HG02798 (cell line): ENCODE data around the gene IFT172.

Experiments
- ATAC-seq: cut with Tn5 transposase; IDR thresholded peaks from one replicate; pipeline ENCODE4 v1.9.1; 2021; ENCODE audit warnings: mild to moderate bottlenecking; ENCODE audit not compliant: unreplicated experiment, poor library complexity

The IFT172 gene

DNA sequence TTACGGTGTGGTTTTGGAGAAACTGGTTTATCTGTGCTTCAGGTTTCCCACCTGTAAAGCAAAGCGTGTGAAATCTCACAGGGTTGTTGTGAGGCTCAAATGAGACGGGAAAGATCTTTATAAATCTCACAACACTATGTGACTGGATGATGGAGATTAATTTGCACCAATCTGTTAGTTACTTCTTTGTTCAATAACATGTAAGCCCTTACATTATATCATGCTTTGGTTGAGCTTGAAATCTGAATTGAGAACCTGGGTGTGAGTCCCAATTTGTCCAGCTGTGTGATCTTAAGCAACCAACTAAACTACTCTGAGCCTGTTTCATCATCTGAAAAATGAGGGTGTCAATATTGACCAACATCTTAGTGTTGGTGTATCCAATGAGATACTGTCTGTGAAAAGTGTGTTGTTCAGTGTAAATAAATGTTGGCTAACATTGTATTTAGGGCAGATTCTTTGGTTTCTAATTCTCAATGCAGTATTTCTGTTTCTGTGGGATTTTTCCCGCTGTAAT is 6.4 kb upstream of the IFT172 start:
- no peak for ATAC-seq

DNA sequence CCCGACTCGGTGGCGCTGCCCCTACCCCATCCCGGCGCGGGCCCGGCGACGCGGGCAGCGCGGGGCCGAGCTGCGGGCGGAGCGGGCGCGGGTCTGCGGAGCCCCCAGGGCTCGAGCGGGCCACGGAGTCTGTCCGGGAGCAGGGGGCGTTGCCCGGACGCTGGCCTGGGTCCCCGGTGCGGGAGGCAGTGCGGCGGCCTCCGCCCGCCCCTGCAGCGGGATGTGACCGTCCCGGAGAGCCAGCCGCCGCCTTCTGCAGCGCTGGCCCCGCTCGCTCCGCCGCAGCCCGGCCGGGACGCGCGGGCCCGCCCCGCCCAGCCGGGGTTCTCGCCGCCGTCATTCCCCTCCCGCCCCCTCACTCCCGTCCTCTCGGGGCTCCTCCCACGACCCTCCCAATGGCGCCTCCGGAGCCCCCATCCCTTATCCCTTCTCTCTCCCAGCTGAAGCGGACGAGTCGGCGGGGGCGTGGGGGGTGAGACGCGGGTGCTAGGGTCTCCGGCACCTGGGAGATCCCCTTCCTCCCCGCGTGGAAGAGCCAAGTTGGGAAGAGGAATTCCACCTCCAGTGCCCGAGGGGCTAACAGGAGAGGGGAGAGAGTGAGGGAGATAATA is 5.5 kb upstream of the IFT172 start, which contains the start of gene FNDC4:
FNDC4 (minus strand) TSS at position 257 of the 611 bp plus-strand sequence. CDS start 521 bp downstream, outside the sequence.
- ATAC-seq = no peak

DNA sequence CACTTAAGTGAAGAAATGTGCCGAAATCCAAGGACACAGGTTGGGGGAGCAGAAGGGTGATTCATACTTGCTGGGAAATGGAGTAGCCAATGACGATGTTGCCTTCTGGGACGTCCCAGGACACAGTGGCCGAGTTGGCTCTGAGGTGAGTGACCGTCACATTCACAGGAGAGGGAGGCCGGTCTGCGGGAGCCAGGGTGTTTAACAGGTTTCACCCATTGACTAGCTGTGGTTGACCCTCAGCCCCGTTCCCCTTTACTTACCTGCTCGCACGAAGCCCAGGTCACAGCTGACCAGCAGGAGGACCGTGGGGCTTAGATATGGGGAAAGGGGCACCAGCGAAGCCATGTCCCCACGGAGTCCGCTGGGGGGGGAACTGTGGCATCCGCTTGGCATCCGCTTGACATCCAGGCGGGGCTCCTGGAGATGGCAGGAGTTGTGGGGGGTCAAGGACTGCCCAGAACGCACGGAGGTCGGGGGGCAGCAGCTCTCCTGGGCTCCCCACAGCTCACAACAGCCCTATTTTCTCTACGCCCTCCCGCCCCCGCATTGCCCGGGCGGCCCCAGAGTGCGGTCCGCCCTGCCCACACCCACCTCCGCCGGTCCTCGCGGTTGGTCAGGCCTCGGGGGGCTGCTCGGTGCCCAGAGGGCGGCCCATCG is 4.9 kb upstream of the IFT172 start:
- ATAC-seq = no peak

DNA sequence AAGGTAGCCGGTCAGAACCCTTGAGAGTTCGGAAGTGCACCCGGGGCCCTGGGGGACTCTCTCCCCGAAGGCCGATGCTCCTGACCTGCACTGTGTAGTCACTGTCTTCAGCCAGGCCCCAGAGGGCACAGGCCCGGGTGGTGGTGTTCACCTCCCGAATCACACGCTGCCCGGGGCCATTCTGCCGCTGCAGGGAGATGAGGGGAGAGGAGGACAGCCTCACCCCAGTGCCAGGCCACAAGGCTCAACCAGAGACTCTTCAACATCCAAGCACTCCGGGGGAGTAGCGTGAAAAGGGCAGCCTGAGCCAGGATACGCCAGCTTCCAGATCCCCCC is 4.4 kb upstream of the IFT172 start:
- ATAC-seq = no peak

DNA sequence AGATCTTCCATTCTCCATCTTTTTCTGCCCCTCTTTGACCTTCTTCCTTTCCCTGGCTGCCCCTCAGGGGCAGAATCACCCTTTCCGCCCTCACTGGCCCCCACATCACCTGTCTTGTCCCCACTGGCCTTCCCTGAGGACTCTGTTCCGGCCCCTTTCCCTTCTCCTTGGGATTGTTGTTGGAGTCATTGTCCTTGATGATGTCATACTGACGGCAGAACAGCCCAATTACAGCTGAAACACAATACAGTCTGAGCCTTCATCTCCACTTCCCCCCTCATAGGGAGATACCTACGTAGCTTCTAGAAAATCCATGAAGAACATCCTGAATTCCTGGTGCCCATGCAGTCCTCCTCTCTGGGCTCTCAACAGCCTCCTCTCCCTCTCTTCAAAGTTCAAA is 3.0 kb upstream of the IFT172 start:
- no peak for ATAC-seq

DNA sequence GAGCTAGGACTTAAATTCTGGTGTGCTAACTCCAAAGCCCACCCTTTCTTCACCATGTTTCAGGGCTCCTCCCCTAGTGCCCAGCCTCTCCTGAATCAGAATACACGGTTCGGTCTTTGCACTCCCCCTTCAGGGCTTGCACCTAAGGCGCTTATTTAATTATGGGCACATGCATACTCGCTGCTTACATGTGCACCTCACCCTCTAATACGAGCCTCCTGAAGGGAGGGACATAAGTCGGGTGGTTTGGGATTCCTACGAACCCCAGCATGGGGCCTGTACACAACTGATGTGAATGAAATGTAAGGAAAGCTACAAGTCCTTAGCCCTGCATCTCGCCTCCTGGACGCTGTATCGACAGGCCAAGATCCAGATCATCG is 435 bp downstream of the IFT172 start:
- no peak for ATAC-seq

DNA sequence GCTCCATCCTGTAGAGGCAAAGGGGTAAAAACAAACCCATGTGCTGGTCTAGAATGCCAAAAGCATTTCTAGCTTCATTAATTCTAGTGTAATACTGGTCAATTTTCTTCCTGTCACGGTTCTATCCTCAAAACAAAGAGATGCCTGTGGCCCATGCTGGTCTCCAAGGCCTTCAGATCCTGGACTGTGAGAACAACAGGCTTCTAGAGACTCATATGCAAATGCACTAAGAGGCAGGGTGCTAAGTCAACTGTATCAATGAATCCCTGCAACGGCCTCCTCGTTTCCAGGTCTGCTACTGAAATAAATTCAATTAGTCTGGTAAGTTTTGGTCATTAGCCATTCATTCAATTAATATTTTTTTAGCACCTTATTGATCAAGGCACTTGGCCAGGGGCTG is 4.0 kb downstream of the IFT172 start:
- ATAC-seq = no peak

DNA sequence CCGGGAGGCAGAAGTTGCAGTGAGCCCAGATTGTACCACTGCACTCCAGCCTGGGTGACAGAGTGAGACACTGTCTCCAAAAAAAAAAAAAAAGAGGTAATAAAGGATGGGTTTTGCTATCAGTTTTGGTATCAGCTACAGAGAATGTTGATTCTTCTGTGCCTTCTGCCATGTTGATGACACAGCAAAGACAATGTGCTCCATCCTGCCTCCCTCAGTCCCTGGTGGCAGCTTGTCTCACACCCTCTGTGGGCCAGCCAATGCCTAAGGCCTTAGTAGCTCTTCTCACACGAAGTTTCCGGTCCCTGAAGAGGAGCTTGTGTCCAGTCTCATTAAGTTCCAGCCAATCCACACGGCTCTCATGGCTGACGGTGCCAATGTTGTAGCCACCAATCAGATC is 17.6 kb downstream of the IFT172 start:
- no peak for ATAC-seq

DNA sequence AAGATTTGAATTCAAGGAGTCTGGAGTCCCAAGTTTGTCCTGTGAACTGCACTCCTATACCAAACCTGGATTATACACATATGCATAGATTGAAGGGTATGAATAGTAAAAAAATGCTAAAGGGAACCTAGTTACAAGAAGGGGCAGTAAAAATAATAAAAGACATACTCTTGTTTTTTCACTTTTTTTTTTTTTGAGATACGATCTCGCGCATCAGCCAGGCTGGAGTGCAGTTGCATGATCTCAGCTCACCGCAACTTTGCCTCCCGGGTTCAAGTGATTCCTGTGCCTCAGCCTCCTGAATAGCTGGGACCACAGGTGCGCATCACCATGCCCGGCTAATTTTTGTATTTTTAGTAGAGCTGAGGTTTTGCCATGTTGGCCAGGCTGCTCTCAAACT is 25.1 kb downstream of the IFT172 start:
- no peak for ATAC-seq

DNA sequence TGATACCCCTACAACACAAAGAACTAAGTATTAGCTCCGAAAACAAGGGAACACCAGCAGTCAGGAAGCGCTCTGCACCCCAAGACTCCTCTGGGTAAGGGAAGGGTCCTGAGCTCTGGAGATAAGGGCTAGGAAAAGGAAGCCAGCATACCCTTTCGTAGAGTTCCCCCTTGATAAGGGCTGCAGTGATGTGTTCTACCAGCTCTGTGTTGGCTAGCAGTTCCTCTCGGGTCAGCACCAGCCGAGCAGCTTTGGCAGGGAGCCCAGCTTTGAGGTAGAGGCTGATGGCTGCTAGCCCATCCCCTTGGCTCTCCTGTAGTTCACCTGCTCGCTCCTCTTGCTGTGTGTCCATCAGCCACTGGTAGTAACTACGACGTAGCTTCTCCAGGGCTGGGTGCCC is 28.4 kb downstream of the IFT172 start:
- no peak for ATAC-seq

DNA sequence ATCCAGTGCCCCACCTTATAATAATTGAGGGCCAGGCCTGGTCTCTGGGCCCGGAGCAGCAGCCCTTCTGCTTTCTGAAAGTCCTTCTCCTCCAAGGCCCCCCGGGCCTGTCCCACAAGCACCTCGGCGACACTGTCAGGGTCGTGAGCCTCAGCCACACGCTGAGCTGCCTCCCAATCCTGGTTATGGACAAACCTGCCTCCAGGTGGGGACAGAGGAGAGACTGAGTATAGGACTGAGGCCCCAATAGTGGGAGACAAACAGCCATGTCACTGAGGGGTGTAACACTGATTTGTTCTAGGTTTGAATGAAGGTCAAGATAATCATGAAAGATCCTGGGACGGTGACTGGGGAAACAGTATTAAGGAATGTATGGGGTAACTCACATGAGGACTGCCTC is 35.6 kb downstream of the IFT172 start:
- ATAC-seq = no peak

DNA sequence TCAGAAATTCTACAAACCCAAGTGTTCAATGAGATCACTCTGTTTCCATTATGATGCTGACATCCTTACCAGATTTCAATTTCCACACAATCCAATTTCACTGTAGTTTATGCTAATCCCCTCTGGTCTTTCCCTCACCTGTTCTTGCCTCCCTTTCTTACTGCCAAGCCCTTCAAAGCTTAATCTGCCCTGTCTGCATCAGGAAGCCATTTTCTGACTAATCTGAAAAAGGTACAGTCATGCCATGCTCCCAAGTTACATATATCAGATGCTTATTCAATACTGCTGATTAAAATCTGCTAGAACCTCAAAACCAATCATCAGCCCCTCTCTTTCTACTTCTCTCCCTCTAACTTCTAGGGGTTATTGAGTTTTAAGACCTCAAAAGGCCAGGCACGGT is 38.4 kb downstream of the IFT172 start:
- no peak for ATAC-seq

DNA sequence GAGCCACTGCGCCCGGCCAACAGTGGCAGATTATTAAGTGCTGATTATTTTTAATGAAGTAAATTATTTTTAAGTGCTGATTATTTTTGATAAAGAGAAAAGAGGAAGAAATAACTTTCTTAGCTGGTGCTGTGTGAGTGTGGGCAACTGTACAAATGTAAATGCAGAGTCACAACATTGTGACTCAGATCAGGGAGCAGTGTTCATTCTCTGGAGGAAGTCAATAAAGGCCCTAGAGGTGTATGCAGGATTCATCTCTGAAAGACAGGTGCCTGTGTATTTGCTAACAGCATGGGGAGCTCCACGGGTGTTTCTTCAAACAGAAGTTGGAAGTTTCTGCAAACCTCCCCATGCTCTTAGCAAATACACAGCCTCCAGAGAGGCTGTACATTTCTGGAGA is 41.2 kb downstream of the IFT172 start:
- no peak for ATAC-seq

DNA sequence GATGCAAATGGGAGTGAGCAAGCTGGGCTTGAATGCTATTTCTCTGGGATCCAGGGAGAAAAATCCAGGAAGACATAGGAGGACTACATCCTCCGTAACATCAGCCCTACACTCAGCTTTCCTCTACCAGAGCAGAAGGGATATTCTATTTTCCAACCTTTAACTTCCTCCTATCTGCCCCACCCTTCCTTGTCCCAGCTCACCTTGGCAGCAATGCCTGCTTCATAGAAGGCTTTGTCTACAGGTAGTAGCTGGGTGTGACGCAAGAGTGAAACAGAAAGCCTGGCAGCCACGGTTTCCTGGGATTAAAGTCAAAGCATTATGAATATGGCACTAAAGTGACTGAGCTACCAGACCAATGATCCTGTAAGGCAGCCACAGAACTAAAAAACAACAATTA is 43.5 kb downstream of the IFT172 start:
- ATAC-seq = no peak

DNA sequence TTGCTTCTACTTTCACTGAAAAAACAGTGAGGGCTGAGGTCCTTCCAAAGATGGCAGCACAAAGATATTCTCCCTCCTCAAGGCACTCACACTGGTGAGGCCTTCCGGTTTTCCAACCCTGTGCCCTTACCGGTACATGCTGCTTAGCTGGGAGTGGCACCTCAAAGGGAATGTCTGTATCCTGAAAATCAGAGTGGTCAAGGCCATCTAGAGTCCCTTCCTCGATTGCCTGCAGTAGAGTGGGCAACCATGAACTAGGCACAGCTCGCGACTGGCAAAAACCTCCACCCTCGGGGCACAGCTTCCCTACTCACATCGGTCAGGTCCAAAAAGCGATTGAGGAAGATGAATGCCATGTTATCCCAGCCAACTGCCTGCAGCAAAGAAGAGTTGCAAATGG is 43.9 kb downstream of the IFT172 start:
- ATAC-seq = no peak

DNA sequence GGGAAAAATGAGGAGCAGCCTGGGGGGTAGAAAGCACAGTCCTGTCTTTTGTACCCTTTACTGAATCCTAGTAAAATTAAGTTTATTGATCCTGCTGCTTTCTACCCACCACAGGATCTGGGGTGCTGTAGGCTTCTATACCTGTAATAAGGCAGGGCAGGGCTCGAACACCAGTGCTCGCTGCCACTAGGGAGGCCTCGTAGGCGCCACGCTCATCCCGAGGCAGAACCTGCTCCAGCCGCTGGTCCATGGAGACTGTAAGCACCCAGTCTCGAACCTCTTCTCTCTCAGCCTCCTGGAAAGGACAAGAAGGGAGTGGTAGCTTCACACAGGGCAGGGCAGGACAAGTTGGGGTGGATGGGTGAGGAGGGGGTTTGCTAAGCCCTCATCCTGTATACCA is 44.4 kb downstream of the IFT172 start:
- no peak for ATAC-seq

DNA sequence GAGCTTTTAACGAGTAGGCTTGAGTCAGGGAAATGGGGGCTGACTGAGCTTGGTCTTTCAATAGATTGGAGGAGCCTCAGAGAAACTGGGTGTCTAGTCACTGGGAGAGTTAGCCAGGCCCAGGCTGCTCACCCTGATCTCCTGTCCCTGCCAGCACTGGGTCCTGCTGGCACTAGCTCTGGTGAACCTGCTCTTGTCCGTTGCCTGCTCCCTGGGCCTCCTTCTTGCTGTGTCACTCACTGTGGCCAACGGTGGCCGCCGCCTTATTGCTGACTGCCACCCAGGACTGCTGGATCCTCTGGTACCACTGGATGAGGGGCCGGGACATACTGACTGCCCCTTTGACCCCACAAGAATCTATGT is 46.6 kb downstream of the IFT172 start:
- no peak for ATAC-seq

DNA sequence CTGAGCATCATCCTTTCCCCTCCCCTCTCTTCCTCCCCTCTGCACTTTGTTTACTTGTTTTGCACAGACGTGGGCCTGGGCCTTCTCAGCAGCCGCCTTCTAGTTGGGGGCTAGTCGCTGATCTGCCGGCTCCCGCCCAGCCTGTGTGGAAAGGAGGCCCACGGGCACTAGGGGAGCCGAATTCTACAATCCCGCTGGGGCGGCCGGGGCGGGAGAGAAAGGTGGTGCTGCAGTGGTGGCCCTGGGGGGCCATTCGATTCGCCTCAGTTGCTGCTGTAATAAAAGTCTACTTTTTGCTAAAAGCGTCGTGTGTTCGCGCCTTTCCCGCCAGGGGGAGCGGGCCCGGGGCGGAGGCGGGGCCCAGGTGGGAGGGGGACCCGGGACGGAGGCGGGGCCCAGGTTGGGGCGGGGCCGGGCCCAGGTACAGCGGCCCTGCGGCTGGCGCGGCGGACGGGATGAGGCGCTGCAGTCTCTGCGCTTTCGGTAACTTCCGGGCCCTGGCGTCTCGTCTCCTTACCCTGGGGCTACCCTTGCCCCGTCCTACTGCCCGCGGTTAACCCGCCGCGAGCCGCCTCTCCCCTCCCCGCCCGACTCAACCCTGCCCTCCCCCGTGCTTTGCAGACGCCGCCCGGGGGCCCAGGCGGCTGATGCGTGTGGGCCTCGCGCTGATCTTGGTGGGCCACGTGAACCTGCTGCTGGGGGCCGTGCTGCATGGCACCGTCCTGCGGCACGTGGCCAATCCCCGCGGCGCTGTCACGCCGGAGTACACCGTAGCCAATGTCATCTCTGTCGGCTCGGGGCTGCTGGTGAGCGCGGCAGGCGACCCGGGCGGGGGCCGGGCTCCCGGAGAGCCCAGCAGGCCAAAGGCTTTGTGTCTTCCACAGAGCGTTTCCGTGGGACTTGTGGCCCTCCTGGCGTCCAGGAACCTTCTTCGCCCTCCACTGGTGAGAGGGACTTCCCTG is 47.3 kb downstream of the IFT172 start, which contains the start of gene KRTCAP3:
KRTCAP3 (plus strand) TSS at position 424 of the 962 bp plus-strand sequence; CDS start at position 456, 32 bp downstream.
- ATAC-seq = no peak

DNA sequence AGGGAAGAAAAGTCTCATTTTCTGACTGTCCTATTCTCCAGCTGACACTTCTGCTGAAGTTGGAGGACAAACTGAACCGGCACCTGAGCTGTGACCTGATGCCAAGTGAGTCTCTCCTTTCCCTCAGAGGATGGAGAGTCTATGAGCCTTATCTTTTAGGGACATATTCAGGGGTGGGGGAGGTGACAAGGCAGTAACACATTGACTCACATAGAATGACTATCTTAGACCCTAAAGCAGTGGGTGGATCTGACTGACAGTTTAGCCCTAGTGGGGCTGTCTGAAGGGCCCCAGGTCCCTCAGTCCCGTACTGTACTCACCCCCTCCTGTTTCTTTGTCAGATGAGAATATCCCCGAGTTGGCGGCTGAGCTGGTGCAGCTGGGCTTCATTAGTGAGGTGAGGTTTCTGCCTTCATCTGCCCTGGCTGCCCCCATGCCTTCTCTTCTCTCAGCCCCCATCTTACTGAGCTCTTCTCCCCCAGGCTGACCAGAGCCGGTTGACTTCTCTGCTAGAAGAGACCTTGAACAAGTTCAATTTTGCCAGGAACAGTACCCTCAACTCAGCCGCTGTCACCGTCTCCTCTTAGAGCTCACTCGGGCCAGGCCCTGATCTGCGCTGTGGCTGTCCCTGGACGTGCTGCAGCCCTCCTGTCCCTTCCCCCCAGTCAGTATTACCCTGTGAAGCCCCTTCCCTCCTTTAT is 48.2 kb downstream of the IFT172 start:
- no peak for ATAC-seq

DNA sequence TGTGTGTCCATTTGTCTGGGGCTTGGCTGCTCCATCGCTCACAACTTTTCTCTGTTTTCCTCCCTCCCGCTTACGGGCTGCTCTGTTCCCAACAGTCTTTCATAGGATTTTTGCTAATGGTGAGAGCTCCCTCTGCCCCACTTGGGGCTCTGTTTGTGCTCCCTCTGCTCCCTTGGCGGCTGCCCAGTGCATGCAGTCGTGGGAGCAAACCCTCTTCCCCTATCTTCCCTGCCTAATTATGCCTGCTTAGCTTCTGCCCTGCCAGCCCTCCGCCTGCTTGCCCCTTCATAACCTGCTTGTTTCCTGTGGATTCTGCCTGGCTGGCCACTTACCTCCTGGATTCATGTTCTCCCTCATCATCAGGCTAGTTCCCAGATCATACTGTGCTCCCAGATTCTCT is 53.9 kb downstream of the IFT172 start:
- no peak for ATAC-seq

DNA sequence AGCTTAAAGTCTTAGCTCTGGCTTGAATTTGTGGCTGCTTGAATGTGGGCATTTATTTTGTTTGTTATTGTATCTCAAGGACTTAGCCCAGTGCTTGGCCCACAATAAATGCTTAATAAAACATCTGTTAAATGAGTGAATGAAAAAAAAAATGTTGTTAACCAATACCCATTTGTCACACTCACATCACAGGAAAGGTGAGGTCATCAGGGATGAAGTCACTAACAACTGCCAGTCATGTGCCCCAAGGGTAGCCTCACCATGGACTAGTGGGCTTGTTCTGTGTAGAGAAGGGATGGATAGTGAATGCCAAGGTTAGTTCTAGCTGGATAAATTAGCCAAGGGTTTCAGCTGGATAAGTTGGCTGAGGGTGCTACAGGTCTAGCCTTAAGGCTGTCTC is 58.1 kb downstream of the IFT172 start:
- ATAC-seq = no peak
